ENCODE measurements around the gene PCBP3.
A peak's percentile ranks its signal among the peaks of the same experiment; 100 is the strongest.
"Not testable (repeated sequence)": the region's sequence is repeated elsewhere in the genome, so short reads cannot be mapped to it uniquely, and the experiment has no call there.

Gene PCBP3

DNA sequence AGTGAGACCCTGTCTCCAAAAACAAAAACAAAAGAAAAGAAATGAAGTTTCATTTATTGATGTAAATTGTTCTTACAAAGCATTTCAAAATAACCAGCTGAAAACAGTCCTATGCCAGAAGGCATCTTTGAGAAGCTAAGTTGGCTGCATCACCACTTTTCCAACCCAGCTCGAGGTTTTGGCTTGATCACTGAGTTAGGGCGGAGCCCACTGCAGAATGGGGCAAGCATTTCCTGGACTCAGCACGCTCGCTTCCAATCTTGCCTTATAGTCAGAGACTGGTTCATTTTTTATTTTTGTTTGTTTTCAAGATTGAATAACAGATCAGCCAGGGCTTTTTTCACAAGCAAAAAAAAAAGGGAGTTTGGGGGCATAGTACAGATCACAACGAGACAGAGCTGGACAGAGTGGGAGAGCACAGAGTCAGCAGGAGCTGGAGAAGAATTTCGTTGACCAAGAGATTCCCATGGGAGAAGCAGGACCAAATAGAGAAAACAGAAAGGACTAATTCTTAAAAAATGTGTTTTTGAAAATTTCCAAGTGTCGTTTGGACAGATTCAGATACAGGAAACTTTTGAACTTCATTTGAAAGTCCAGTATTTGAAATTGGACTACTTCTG is 314.6 kb downstream of the PCBP3 start:
- DNase-seq, result no peak

DNA sequence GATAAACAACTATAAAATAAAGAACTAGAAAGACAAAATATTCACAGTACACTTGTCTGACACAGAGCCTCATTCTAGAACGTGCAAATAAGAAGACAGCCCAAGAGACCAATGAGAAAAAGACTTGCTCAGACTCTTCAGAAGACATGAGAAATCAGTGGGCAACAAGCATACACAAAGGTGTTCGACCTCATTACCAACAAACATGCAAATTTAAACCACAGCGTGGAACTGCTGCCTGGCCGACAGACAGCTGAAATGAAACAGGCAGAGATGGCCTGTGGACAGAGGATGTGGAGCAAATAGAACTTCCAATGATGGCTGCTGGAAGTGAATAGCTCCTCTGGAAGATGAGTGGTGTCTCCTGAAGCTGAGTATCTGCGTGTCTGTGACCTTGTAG is 315.7 kb downstream of the PCBP3 start:
- DNase-seq, result no peak

DNA sequence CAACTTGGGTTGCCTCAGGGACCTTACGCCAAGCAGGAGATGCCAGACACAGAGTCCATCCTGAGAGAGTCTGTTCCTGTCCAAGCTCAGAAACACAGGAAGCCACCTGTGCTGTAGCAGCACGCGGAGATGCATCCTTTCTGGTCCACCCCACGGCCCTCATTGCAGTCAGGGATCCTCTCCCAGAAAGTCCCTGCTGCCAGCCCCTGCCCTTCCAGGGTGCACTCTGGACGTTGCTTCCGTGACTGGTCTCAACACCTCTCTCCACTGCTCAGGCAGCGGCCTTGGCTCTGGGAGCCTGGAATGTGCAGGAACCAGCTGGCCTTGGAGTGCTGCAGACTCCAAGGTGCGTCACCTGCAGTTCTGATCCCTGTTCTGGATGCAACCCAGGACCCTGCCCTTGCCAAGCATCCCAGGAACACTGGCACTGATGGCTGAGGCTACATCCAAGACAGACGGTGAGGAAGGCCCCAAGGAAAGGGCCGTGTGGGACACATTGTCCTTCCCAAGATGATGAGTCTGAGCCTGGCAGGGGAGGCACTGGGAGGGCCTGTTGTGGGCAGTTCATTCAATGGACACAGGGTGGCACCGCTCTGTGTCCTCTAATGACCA is 316.4 kb downstream of the PCBP3 start:
- DNase-seq, result no peak

DNA sequence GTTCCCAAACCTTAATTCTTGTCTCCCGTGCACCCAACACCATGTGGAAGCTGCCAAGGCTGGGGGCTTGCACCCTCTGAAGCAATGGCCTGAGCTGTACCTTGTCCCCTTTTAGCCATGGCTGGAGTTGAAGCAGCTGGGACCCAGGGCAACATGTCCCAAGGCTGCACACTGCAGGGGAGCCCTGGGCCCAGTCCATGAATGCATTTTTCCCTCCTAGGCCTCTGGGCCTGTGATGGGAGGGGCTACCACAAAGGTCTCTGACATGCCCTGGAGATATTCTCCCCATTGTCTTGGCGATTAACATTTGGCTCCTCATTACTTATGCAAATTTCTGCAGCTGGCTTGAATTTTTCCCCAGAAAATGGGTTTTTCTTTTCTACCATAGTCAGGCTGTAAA is 317.9 kb downstream of the PCBP3 start:
- not testable (repeated sequence) for DNase-seq

- no peak for DNase-seq
Observed at GRCh38 chr21:45962531-45963231, 319.2 kb downstream of the PCBP3 start.

DNA sequence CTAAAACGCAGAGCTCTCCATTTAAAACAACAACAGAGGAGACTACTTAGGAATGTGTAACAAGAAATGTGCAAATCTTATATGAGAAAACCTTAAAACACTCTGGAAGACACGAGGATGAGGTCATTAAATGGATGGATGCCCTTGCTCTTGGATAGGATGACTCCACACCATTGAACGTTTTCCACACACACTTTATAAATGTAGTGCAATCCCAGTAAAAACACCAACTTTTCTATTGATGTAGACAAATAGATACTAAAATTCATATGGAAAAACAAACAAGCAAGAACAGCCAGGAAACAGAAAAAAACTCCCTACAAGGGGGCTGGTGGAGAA is 319.7 kb downstream of the PCBP3 start:
- DNase-seq, result no peak

- DNase-seq, result no peak
Observed at GRCh38 chr21:45964649-45965048, 321.1 kb downstream of the PCBP3 start.

- DNase-seq, result no peak
Observed at GRCh38 chr21:45965084-45965809, 321.7 kb downstream of the PCBP3 start.

- DNase-seq, result no peak
Observed at GRCh38 chr21:45966791-45967394, 323.4 kb downstream of the PCBP3 start.

DNA sequence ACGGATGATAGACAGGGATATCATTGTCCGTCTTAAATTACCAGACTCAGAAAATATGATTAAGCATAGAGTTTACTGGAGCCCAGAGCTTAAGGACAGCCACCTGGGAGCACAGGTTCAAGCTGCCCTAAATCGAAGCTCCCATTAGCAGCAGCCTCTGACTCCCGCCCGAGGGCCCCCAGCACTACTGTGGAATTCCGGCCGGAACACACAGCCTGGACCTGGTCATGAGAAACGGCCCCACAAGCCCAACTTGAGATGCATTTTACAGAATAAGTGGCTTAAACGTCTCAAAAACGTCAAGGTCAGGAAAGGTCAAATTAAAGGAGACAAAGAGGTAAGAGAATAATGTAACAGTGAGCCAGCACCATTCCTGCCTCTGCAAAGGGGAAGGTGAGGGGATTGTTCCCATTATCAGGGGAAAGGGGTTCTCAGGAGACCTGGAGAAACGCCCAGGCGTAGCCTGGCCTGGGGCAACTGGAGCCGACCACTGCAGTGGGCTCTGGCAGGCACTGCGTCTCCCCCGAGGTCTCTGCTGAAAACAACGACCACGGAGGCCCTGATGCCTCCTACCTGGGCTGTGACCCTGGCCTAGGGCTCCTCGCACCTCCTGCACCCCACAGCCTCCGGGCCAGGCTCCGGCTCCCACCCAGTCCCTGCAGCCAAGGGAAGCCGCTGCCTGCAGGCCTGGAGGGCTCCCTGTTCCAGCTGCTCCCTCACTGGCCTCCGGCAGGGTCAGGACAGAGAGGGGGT is 326.6 kb downstream of the PCBP3 start:
- DNase-seq, result no peak

GRCh38 chr21:45970674-45971615 is 327.4 kb downstream of the PCBP3 start:
- DNase-seq, result peak; percentile 12

DNA sequence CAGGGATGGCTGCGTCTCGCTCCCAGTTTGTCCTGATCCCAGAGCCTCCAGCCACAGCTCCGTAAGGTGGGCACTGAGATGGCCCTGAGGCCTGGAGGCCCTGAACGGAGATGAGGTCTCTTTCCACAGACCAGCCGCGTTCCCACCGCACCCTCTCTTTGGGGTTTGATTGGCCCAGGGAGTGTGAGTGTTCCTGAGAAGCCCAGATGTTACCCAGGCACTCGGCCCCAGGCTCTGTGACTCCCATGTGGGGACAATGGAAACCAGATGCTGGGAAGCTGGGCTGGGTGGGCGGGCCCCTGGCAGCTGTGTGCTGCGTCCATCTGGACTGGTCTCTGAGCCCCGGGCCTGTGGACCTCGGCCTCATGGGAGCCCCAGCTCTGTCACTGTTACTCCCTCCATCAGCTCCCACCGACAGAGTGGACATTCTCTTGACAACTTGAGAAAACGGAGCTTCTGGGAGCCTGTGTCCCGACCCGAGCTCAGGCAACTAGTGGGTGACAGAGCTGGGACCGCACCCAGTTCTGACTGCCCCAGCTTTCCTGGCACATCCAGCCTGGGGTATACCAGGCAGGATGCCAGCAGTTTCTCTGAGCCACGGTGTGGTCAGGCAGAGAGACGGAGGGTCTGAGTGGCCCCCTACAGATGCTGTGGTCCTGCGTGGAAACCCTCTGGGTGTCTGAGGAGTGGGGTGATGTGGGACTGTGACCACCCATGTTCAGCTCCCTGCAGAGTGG is 328.3 kb downstream of the PCBP3 start:
- DNase-seq, result no peak

- no peak for DNase-seq
Observed at GRCh38 chr21:45972353-45972715, 328.8 kb downstream of the PCBP3 start.

DNA sequence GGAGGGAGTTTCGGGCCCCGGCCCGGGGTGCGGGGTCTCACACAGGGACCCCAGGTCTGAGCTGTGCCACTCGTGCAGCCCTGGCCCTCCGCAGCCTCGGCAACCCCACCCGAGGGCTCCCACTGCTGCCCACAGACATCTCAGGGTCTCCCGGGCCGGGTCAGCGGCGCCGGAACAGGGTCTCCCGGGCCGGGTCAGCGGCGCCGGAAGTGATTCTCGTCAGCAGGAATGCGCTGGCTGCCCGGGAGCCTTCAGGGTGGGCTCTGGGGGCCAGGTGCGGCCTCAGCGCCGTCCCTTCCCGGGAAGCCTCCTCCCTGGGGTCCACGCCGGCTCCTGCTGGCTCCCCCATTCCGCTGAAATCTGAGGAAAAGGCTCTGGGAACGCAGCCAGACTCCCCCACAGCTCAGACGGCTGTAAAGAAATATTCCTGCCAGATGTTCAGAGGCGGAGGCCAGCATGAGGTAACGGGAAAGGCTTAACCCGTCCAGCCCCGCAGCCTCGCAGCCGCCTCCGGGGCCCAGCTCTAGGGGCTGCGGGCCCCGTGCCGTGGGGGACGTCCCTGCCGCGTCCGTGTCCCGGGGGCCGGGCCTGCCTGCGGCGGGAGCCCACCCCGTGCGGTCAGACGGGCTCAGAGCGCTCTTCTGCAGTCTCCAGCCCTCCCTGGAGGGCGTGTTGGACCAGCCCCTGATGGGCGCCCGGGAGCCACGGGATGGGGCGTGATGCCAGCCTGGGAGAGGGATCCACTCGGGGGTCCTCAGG is 329.4 kb downstream of the PCBP3 start:
- no peak for DNase-seq

DNA sequence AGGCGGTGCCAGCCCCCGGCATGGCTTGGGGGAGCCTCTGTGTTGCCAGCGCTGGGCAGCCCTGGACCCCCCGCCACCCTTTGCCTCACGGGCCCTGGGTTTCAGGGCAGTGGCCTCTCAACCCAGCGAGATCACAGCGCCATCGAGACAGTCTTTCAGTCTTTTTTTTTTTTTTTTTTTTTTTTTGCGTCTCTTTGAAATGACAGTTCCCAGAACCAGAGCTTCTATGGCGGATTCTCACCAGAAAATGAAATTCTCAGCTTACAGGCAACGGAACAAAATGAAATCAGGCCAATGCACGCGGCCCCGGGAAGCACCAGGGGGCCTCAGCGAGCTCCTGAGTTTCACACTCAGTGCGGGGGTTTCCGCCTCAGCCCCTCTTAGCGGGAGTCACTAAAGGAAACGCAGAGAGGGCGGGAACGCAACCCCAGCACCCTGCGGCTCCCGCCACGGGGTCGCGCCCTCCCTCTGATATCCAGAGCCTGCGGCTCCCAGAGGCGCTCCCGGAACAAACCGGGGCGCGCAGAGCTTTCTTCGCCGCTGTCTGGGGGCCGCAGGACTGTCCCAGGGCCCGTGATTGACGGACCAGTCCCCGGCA is 330.0 kb downstream of the PCBP3 start:
- peak; percentile 35 for DNase-seq

- no peak for DNase-seq
Observed at GRCh38 chr21:45974073-45975019, 330.8 kb downstream of the PCBP3 start.

DNA sequence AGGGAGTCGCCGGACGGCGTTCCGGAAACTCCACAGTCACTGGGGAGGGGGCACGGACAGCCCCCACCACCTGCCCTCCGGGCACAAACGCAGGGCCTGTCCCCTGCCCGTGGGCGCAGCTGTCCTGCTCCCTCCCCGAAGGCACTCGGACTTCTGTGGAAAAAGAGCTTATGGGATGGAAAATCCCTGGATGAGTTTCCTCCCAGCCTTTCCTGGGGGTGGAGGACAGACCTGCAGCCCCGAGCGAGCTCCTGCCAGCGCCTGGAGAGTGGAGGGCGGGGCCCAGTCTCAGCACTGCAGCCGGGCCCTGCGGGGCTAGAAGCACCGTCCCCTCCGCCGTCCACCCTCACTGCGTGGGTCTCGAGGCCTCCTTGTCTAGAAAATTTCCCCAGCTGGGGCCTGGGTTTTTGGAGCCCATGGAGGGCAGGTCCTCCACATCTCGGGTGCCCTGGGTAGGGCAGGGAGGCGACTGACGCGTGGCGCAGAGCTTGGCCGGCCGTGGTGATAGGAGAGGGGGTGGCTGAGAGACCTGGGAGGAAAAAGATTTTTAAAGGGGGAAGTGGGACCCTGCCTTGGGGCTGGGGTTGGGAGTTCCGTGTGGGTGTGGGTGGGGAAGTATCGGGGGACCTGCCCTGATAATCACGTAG is 331.6 kb downstream of the PCBP3 start:
- no peak for DNase-seq
